Tibial nerve (tissue), 4 donors: ENCODE results near the gene TTC33. TPM values are rescaled to one million over a fixed set of nuclear protein-coding genes. Genes with fewer than 3 reads are reported as not detected.

Source experiments
- DNase-seq, 2 donors: peaks; one replicate each; pipeline ENCODE4 v3.0.0-alpha.2; 2019; ENCODE audit warnings: low spot score in 2 of 2
- H3K27ac ChIP-seq, 4 donors: fragments of 200-600 bp; sonication (generic) in 3 of 4; one replicate each; pipeline ENCODE4 v1.5.1; 2017 to 2019; ENCODE audit warnings: mild to moderate bottlenecking in 1 of 4
- H3K27me3 ChIP-seq, 2 donors: fragments of 200-600 bp; sonication (generic) in 1 of 2; one replicate each; pipeline versions ENCODE4 v1.5.1 to v1.6.0; 2017 to 2019
- H3K36me3 ChIP-seq, 3 donors: fragments of 200-600 bp; sonication (generic); one replicate each; pipeline ENCODE4 v1.5.1; 2018 to 2019
- H3K4me1 ChIP-seq, 4 donors: fragments of 200-600 bp; sonication (generic) in 3 of 4; one replicate each; pipeline ENCODE4 v1.5.1; 2017 to 2019
- H3K4me3 ChIP-seq, 4 donors: fragments of 200-600 bp; sonication (generic) in 3 of 4; one replicate each; pipeline ENCODE4 v1.5.1; 2017 to 2019; ENCODE audit warnings: mild to moderate bottlenecking in 1 of 4, moderate library complexity in 1 of 4
- H3K9me3 ChIP-seq, 4 donors: fragments of 200-600 bp; sonication (generic) in 3 of 4; one replicate each; pipeline ENCODE4 v1.5.1; 2017 to 2019
- EP300 ChIP-seq, 2 donors: sonication (generic); formaldehyde crosslinking; IDR thresholded peaks; one replicate each; pipeline ENCODE4 v1.6.1; 2017; ENCODE audit warnings: antibody characterized with exemption in 2 of 2, mild to moderate bottlenecking in 1 of 2
- POLR2A ChIP-seq, 2 donors: fragments of 450-650 bp; IDR thresholded peaks; one replicate each; pipeline ENCODE4 v1.6.1; 2017; ENCODE audit warnings: antibody characterized with exemption in 2 of 2, mild to moderate bottlenecking in 2 of 2, moderate library complexity in 2 of 2
- WGBS, 2 donors: methylation state at CpG; one replicate each; pipeline ENCODE4 v1.1.5; 2018; 5-methylcytosine and 5-hydroxymethylcytosine counted together
- total RNA-seq, 4 donors: library from RNA; depleted of rRNA; stranded (reverse); fragments of >200 nt; gene quantifications; one replicate each; pipeline ENCODE4 v1.1.0, GENCODE V29; 2016
- TF ChIP-seq, protein P1 (sequence below), 5 experiments: fragments of 200-600 bp in 3 of 5; fragments of 450-650 bp in 2 of 5; sonication (generic) in 3 of 5; IDR thresholded peaks; one replicate each; pipeline ENCODE4 v1.5.1; 2016 to 2019; ENCODE audit warnings: antibody characterized with exemption in 5 of 5, mild to moderate bottlenecking in 3 of 5, moderate library complexity in 2 of 5

Gene TTC33
- total RNA-seq, 4 donors from 2014 or later: 11.4 to 27.1 (median 19.9) TPM

DNA sequence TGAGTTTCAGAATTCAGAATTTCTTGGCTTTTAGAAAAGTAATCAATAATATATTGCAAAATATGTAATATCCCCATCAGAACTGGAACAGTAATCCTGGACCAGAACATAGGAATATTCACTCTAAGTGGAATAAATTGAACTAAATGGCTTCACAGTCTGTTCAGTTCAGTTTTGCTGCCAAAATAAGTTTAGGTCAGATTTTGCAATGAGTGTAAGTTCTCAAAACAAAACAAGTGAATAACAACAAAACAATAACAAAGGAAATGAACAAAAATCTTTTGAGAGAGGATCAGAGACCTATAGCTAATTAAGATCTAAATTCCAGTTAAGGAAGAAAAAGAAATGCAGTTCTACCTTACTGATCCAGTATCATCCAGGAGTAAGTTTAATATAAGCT lies 66.8 kb downstream of the TTC33 start:
- H3K36me3 ChIP-seq: peaks cover 0 to 21% (median 0%) of the 10 kb centered on the region in 3 donors
- H3K9me3 ChIP-seq: no peaks in the 10 kb centered on the region
- peak overlapping the region in 2 of 4 donors; percentile 40 to 67 for H3K27ac ChIP-seq
- no peak overlapping the region for H3K4me3 ChIP-seq
- TF ChIP-seq POLR2A (IDR thresholded peaks at IDR 0.05): no peak
- TF ChIP-seq, protein P1, sequence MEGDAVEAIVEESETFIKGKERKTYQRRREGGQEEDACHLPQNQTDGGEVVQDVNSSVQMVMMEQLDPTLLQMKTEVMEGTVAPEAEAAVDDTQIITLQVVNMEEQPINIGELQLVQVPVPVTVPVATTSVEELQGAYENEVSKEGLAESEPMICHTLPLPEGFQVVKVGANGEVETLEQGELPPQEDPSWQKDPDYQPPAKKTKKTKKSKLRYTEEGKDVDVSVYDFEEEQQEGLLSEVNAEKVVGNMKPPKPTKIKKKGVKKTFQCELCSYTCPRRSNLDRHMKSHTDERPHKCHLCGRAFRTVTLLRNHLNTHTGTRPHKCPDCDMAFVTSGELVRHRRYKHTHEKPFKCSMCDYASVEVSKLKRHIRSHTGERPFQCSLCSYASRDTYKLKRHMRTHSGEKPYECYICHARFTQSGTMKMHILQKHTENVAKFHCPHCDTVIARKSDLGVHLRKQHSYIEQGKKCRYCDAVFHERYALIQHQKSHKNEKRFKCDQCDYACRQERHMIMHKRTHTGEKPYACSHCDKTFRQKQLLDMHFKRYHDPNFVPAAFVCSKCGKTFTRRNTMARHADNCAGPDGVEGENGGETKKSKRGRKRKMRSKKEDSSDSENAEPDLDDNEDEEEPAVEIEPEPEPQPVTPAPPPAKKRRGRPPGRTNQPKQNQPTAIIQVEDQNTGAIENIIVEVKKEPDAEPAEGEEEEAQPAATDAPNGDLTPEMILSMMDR (IDR thresholded peaks at IDR 0.05): no peak
- H3K4me1 ChIP-seq: peaks cover 0 to 62% (median 10%) of the 10 kb centered on the region in 4 donors
- DNase-seq: no peak
- no peaks in the 10 kb centered on the region for H3K27me3 ChIP-seq

DNA sequence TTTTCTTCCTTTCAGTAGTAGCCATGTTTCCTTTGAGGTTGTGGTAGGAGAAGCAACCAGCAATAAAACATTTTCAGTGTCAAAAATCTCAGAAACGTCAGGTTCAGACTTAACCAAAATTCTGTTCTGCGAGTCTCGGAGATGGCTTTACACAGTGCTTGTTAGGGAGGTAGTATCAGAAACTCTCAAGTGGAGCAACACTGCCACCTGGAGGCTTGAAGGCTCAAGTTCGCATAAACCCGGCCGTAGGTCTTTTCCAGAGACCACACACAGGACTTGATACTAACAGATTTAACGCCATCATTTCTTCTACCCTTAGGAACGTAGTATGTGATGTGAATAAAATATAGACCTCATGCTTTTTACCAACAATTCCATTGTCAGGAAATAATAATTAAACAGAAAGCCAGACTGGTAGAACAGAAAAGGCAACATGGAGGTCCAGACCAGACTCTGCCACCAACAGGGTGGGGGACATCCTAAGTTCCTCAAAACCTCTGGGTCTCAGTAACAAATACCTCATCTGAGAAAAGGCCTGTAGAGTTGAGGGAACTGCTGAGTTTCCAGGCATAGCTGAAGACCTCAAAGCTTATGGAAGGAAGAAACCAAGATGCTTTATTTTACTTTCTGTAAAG lies 67.5 kb downstream of the TTC33 start:
- Histone ChIP-seq H3K27ac (peak overlapping the region in 2 of 4 donors; percentile 36 to 67), H3K4me3 (no peak overlapping the region), H3K27me3 (no peaks in the 10 kb centered on the region), H3K36me3 (peaks cover 0 to 17% (median 0%) of the 10 kb centered on the region in 3 donors), H3K9me3 (no peaks in the 10 kb centered on the region), H3K4me1 (peaks cover 0 to 63% (median 10%) of the 10 kb centered on the region in 4 donors)
- DNase-seq: peak; percentile 69 to 93
- WGBS, 2 donors: 1 to 2% methylated on average over 8 of the region's 8 CpGs
- TF ChIP-seq EP300 (IDR thresholded peaks at IDR 0.05): no peak
- TF ChIP-seq, protein P1 (IDR thresholded peaks at IDR 0.05): peak; percentile 73 to 91 (median 86)

DNA sequence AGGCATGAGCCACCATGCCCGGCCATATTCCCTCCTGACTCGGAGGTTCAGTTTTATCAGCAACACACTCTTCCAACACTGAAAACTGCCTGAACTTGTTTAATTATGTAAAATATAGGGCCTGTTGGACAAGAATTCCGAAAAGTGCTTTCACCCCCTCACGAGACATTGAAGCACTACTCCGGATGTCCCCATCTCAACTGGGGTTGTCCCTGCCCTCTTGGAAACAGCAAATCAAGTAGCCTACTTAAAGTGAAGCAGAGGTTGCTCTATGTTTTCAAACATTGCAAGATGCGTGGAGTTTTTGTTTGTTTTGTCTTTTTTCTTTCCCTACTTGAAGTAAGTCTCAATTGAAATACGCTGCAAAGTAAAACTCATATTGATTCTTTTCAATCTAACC lies 68.4 kb downstream of the TTC33 start:
- no peaks in the 10 kb centered on the region for H3K27me3 ChIP-seq
- WGBS, 2 donors: 77 to 79% methylated on average over 7 of the region's 7 CpGs
- H3K27ac ChIP-seq: peak overlapping the region in 3 of 4 donors; percentile 17 to 67 (median 36)
- DNase-seq: no peak
- TF ChIP-seq, protein P1 (IDR thresholded peaks at IDR 0.05): no peak
- TF ChIP-seq EP300 (IDR thresholded peaks at IDR 0.05) (no peak), POLR2A (IDR thresholded peaks at IDR 0.05) (no peak)
- no peaks in the 10 kb centered on the region for H3K9me3 ChIP-seq
- H3K4me1 ChIP-seq: peaks cover 0 to 63% (median 10%) of the 10 kb centered on the region in 4 donors
- no peak overlapping the region for H3K4me3 ChIP-seq
- H3K36me3 ChIP-seq: peaks cover 0 to 15% (median 0%) of the 10 kb centered on the region in 3 donors

DNA sequence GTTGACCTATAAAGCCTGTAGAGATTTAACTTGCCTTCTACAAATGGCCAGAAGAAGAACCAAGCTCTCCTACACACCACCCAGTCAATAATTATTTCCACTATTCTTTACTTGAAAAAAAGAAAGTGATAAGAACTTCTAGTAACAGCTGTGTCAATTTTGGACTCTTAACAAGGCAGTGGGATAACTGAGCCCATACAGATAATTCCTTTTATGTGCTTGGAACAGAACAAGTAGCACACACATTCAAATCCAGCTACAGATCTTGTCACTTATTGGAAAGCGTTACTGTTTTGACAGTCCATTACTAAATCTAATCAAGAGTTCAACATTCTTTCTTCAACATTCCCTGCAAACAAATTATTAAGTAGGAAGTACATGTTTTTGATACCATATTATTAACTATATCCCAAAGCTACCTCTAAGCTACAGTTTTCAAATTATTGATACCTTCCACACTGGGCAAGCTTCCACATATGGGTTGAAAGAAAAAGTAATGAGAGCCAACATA lies 69.7 kb downstream of the TTC33 start:
- 69 to 74% methylated on average over 1 of the region's 1 CpG for WGBS, 2 donors
- no peak for DNase-seq
- H3K27me3 ChIP-seq: no peaks in the 10 kb centered on the region
- no peaks in the 10 kb centered on the region for H3K9me3 ChIP-seq
- H3K36me3 ChIP-seq: peaks cover 0 to 2% (median 0%) of the 10 kb centered on the region in 3 donors
- peaks cover 0 to 72% (median 10%) of the 10 kb centered on the region in 4 donors for H3K4me1 ChIP-seq
- TF ChIP-seq POLR2A (IDR thresholded peaks at IDR 0.05) (no peak), EP300 (IDR thresholded peaks at IDR 0.05) (no peak)
- TF ChIP-seq, protein P1 (IDR thresholded peaks at IDR 0.05): no peak
- no peak overlapping the region for H3K4me3 ChIP-seq
- peak overlapping the region in 2 of 4 donors; percentile 34 to 42 for H3K27ac ChIP-seq

DNA sequence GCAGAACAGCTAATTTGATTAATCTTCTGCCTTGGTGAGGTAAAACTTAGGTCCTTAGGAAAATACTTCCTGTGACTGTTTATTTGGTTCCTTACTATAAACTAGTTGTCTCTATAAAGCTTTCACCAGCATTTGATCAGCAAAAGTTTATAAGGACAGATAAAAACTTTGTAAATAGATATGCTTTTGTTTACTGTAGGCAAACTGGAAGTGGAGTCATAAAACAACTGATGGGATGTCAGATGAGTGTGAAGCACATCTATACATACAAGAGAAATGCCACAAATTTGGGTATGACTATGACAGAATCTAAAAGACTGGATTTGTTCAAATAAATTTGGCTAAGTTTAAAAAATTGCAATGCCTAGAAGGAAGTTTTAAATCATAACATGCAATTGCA lies 70.6 kb downstream of the TTC33 start:
- H3K27me3 ChIP-seq: no peaks in the 10 kb centered on the region
- H3K4me3 ChIP-seq: peak overlapping the region in 1 of 4 donors; percentile 3
- H3K4me1 ChIP-seq: peaks cover 0 to 79% (median 12%) of the 10 kb centered on the region in 4 donors
- no peak for DNase-seq
- TF ChIP-seq, protein P1 (IDR thresholded peaks at IDR 0.05): no peak
- no peak for TF ChIP-seq EP300 (IDR thresholded peaks at IDR 0.05)
- no peak for TF ChIP-seq POLR2A (IDR thresholded peaks at IDR 0.05)
- H3K27ac ChIP-seq: peak overlapping the region in 3 of 4 donors; percentile 28 to 93 (median 76)
- no peaks in the 10 kb centered on the region for H3K9me3 ChIP-seq
- H3K36me3 ChIP-seq: no peaks in the 10 kb centered on the region
